ENCODE results near the gene CST7.
"Not testable (repeated sequence)": the region's sequence is repeated elsewhere in the genome, so short reads cannot be mapped to it uniquely, and the experiment has no call there.

Gene CST7

GRCh38 chr20:24987244-24987643 is 38.2 kb downstream of the CST7 start:
- no peak for DNase-seq

- no peak for DNase-seq
Observed at GRCh38 chr20:24987873-24988835, 39.1 kb downstream of the CST7 start.

GRCh38 chr20:24989162-24989561 is 40.1 kb downstream of the CST7 start:
- no peak for DNase-seq

GRCh38 chr20:24990810-24991252 is 41.8 kb downstream of the CST7 start:
- DNase-seq = no peak

- DNase-seq = no peak
Observed at GRCh38 chr20:24991897-24992486, 42.9 kb downstream of the CST7 start.

GRCh38 chr20:24992487-24993205 is 43.6 kb downstream of the CST7 start, which contains the start of gene APMAP:
TSS of gene APMAP (minus strand) at chr20:24992751. CDS start at chr20:24992688, 63 bp downstream.
- peak; percentile 97 for DNase-seq

- no peak for DNase-seq
Observed at GRCh38 chr20:24993337-24994185, 44.5 kb downstream of the CST7 start.

- DNase-seq = no peak
Observed at GRCh38 chr20:24994186-24994465, 45.1 kb downstream of the CST7 start.

- DNase-seq = peak; percentile 76
Observed at GRCh38 chr20:24994470-24995368, 45.6 kb downstream of the CST7 start.

- no peak for DNase-seq
Observed at GRCh38 chr20:24995741-24996448, 46.8 kb downstream of the CST7 start.

GRCh38 chr20:24996449-24997377 is 47.6 kb downstream of the CST7 start:
- DNase-seq = no peak

GRCh38 chr20:24998121-24998520 is 49.1 kb downstream of the CST7 start:
- DNase-seq = no peak

- no peak for DNase-seq
Observed at GRCh38 chr20:24998631-24999445, 49.8 kb downstream of the CST7 start.

GRCh38 chr20:24999568-24999967 is 50.5 kb downstream of the CST7 start:
- DNase-seq = no peak

- DNase-seq = no peak
Observed at GRCh38 chr20:25000268-25000801, 51.3 kb downstream of the CST7 start.

GRCh38 chr20:25001323-25001722 is 52.3 kb downstream of the CST7 start:
- not testable (repeated sequence) for DNase-seq

- no peak for DNase-seq
Observed at GRCh38 chr20:25003002-25003401, 53.9 kb downstream of the CST7 start.

GRCh38 chr20:25005220-25005619 is 56.2 kb downstream of the CST7 start:
- no peak for DNase-seq
